Nephron (organoid): ENCODE data around the gene NLGN4X.
A peak's percentile ranks its signal among the peaks of the same experiment; 100 is the strongest.

Experiments
- H3K27ac Mint-ChIP-seq, 3 experiments: 2 replicates each; pipeline ENCODE4 v1.8.0; 2020; ENCODE audit warnings: mixed read lengths in 3 of 3, mild to moderate bottlenecking in 2 of 3, moderate library complexity in 1 of 3
- H3K27me3 Mint-ChIP-seq: 2 replicates; pipeline ENCODE4 v1.8.0; 2021; ENCODE audit warnings: low read depth, mild to moderate bottlenecking, moderate library complexity, mixed read lengths
- H3K36me3 Mint-ChIP-seq: 2 replicates; pipeline ENCODE4 v1.8.0; 2020; ENCODE audit warnings: low read depth, mixed read lengths
- H3K4me1 Mint-ChIP-seq: 2 replicates; pipeline ENCODE4 v1.8.0; 2020; ENCODE audit warnings: mixed read lengths
- H3K4me3 Mint-ChIP-seq, 3 experiments: 2 replicates each; pipeline ENCODE4 v1.8.0; 2020; ENCODE audit warnings: mild to moderate bottlenecking in 3 of 3, mixed read lengths in 3 of 3, moderate library complexity in 2 of 3
- H3K9me3 Mint-ChIP-seq: 2 replicates; pipeline ENCODE4 v1.8.0; 2020; ENCODE audit warnings: mixed read lengths
- CTCF ChIP-seq, 3 experiments: fragments of 200-600 bp; sonication (generic); IDR thresholded peaks; one replicate each; pipeline ENCODE4 v1.5.0; 2021; ENCODE audit warnings: antibody characterized with exemption in 3 of 3; ENCODE audit not compliant: unreplicated experiment in 3 of 3

The NLGN4X gene

DNA sequence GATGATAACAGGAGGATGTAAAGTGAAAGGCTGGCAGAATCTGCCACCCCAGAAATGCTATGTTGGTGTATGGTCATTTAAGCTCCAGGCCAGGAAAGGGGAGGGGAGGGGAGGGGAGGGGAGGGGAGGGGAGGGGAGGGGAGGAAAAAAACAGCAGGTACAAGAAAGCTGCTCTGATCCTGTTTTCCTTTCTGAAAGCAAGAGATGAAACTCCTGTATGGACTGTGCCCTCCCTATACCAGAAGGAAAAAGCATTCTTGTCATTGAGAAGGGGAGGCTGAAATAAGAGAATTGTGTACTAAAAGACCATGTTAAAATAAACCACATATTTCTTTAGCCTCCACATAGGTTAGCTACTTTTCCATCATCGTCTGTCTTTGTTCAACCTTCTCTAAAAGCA, 179.5 kb downstream of the NLGN4X start:
- no peaks in the 10 kb centered on the region for H3K9me3 Mint-ChIP-seq
- H3K4me3 Mint-ChIP-seq, result no peak overlapping the region
- peaks cover 7% of the 10 kb centered on the region for H3K4me1 Mint-ChIP-seq
- H3K27ac Mint-ChIP-seq, result no peak overlapping the region
- TF ChIP-seq CTCF (IDR thresholded peaks at IDR 0.05; ENCODE audit: unreplicated experiment in 3 of 3), result no peak
- no peaks in the 10 kb centered on the region for H3K27me3 Mint-ChIP-seq
- H3K36me3 Mint-ChIP-seq, result no peaks in the 10 kb centered on the region

DNA sequence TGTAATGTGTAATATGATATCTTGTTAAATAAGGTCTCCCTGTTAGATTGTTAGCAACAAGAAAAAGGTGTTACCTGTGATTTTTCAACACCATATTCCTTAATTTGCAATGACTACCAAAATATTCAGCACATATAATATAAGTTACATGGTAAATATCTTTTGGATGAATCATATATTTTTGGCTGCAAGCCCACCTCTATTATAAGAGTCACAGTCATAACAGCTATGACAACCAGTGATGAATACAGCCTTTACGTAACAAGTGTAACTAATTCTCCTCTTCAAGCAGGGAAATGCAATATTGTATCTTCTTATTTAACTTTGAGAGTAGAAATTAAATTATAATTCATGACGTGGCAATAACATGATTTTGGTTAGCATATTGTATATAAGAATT, 187.0 kb downstream of the NLGN4X start:
- Mint-ChIP-seq H3K36me3 (peaks cover 3% of the 10 kb centered on the region), H3K27me3 (no peaks in the 10 kb centered on the region), H3K4me3 (no peak overlapping the region), H3K4me1 (no peaks in the 10 kb centered on the region), H3K27ac (no peak overlapping the region), H3K9me3 (peaks cover 4% of the 10 kb centered on the region)
- TF ChIP-seq CTCF (IDR thresholded peaks at IDR 0.05; ENCODE audit: unreplicated experiment in 3 of 3), result no peak

DNA sequence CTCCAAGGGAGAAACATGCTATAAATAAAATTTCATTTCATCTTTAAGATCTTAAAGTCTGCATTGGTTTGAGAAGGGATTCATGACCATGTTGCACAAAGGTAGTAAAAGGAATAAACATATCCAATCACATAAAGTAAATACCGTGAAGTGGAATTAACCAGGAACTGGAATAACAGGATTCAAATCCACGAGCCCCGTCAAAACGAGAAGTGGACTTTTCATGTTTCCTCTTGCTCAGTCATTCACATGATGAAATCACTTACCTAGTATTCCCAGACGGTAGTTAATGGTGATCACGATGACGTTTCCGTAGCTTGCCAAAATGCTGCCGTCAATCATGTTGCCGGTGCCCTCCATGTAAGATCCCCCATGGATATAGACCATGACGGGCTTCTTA, 199.7 kb downstream of the NLGN4X start:
- Mint-ChIP-seq H3K27me3 (no peaks in the 10 kb centered on the region), H3K4me3 (no peak overlapping the region), H3K36me3 (peaks cover 3% of the 10 kb centered on the region), H3K9me3 (no peaks in the 10 kb centered on the region), H3K27ac (no peak overlapping the region), H3K4me1 (peaks cover 17% of the 10 kb centered on the region)
- TF ChIP-seq CTCF (IDR thresholded peaks at IDR 0.05; ENCODE audit: unreplicated experiment in 3 of 3), result no peak

DNA sequence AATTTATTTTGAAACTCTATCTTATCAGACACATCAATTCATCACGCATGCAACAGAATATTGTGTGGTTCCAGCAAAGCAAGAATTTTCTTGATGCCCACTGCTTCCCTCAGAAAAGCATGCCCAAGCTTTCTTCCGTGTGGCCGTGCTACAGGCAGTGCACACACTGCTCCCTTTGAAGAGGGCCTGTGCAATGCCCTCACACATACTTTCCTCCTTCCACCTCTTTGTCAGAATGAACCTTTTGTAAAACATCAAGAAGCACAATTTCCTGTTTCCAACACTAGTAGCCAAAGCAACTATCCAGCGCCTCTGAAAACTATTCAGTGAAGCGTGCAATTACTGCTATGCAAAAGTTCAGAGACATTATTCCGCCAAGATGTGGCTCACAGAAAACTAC, 201.7 kb downstream of the NLGN4X start:
- Mint-ChIP-seq H3K36me3 (peaks cover 3% of the 10 kb centered on the region), H3K27me3 (no peaks in the 10 kb centered on the region), H3K9me3 (no peaks in the 10 kb centered on the region), H3K4me3 (no peak overlapping the region), H3K4me1 (peaks cover 17% of the 10 kb centered on the region), H3K27ac (peak overlapping the region in 2 of 3 experiments; percentile 3 to 14)
- no peak for TF ChIP-seq CTCF (IDR thresholded peaks at IDR 0.05; ENCODE audit: unreplicated experiment in 3 of 3)

GRCh38 chrX:6026429-6026828, 202.2 kb downstream of the NLGN4X start:
- no peak overlapping the region for H3K4me3 Mint-ChIP-seq
- H3K4me1 Mint-ChIP-seq, result peaks cover 17% of the 10 kb centered on the region
- no peak for TF ChIP-seq CTCF (IDR thresholded peaks at IDR 0.05; ENCODE audit: unreplicated experiment in 3 of 3)
- H3K36me3 Mint-ChIP-seq, result peaks cover 3% of the 10 kb centered on the region
- no peaks in the 10 kb centered on the region for H3K9me3 Mint-ChIP-seq
- H3K27me3 Mint-ChIP-seq, result no peaks in the 10 kb centered on the region
- peak overlapping the region in 1 of 3 experiments; percentile 14 for H3K27ac Mint-ChIP-seq

DNA sequence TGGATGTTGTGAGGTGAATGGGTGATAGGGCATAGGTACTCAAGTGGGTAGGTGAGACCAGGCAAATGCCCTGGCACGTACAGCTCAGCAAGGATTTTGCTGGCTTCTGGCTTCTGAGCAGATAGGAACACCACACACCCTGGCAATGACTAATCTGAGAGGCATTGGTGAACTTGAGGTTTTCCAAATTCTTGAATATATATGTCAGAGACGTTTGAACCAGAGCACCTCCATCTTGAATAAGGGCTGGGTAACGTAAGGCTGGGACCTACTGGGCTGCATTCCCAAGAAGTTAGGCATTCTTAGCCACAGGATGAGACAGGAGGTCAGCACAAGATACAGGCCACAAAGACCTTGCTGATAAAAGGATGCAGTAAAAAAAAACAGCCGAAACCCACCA, 204.5 kb downstream of the NLGN4X start:
- Mint-ChIP-seq H3K36me3 (peaks cover 3% of the 10 kb centered on the region), H3K27ac (no peak overlapping the region), H3K9me3 (no peaks in the 10 kb centered on the region), H3K4me3 (no peak overlapping the region), H3K27me3 (peaks cover 3% of the 10 kb centered on the region), H3K4me1 (peaks cover 11% of the 10 kb centered on the region)
- TF ChIP-seq CTCF (IDR thresholded peaks at IDR 0.05; ENCODE audit: unreplicated experiment in 3 of 3), result no peak
